LNCaP clone FGC (cell line): ENCODE measurements around the gene SHB.

ENCODE experiments used
- DNase-seq: peaks from one replicate; pipeline ENCODE4 v3.0.0-alpha.2; 2011; ENCODE audit warnings: low read depth
- H3K4me3 ChIP-seq: 2 replicates; pipeline ENCODE4 v1.5.1; 2011; ENCODE audit warnings: mild to moderate bottlenecking, low read depth, low read length, control low read depth
- CTCF ChIP-seq: IDR thresholded peaks from 2 replicates; pipeline ENCODE4 v1.5.1; 2012; ENCODE audit warnings: mild to moderate bottlenecking; ENCODE audit not compliant: control insufficient read depth, insufficient read depth; ENCODE audit errors: extremely low read depth

Gene SHB

GRCh38 chr9:37987467-37987981, 81.5 kb downstream of the SHB start:
- no peak for DNase-seq
- TF ChIP-seq CTCF: no peak
- no peak overlapping the region for H3K4me3 ChIP-seq

- DNase-seq: no peak
- H3K4me3 ChIP-seq: no peak overlapping the region
- no peak for TF ChIP-seq CTCF
These were observed 82.2 kb downstream of the SHB start for GRCh38 chr9:37986771-37987258.

- H3K4me3 ChIP-seq: no peak overlapping the region
- DNase-seq: no peak
- TF ChIP-seq CTCF: no peak
These were observed 83.0 kb downstream of the SHB start for GRCh38 chr9:37986001-37986400.

GRCh38 chr9:37984672-37985611, 84.1 kb downstream of the SHB start:
- TF ChIP-seq CTCF: no peak
- DNase-seq: no peak
- no peak overlapping the region for H3K4me3 ChIP-seq

- no peak overlapping the region for H3K4me3 ChIP-seq
- TF ChIP-seq CTCF: no peak
These were observed 84.8 kb downstream of the SHB start for GRCh38 chr9:37984278-37984671.

GRCh38 chr9:37983381-37984067, 85.5 kb downstream of the SHB start:
- TF ChIP-seq CTCF: no peak
- H3K4me3 ChIP-seq: no peak overlapping the region
- DNase-seq: no peak

More at GRCh38 chr9:37984278-37984671, 84.8 kb downstream of the SHB start:
- no peak for DNase-seq
